ENCODE results near the gene OTUB2. TPM values are rescaled to one million over a fixed set of nuclear protein-coding genes. Genes with fewer than 3 reads are reported as not detected.

OTUB2 gene
- total RNA-seq, 4 donors from 2014 or later: 2.1 to 10.3 (median 7.4) TPM

DNA sequence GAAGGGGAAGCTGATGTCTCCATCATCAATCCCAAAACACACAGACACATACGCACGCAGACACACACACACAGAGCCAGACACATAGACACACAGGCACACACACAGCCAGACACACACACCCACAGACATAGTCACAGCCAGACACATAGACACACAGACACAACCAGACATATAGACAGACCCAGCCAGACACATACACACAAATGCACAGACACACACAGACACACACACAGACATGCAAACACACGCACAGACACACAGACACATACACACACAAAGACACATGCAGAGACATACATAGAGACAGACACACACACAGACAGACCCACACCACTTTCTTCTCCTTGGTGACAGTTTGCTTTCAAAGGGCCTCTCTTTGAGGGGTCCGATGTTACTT is 22.7 kb upstream of the OTUB2 start:
- no peak overlapping the region for H3K27ac ChIP-seq
- DNase-seq: no peak
- intact Hi-C loops (cut with DNase I): loop anchor here (5.0 kb wide), 1 partner anchor 66 kb away; no protein-coding TSS in a partner anchor
- H3K36me3 ChIP-seq: no peaks in the 10 kb centered on the region
- no peak overlapping the region for H3K4me3 ChIP-seq
- H3K4me1 ChIP-seq: peaks cover 0 to 15% (median 12%) of the 10 kb centered on the region in 3 donors
- TF ChIP-seq, protein P1, sequence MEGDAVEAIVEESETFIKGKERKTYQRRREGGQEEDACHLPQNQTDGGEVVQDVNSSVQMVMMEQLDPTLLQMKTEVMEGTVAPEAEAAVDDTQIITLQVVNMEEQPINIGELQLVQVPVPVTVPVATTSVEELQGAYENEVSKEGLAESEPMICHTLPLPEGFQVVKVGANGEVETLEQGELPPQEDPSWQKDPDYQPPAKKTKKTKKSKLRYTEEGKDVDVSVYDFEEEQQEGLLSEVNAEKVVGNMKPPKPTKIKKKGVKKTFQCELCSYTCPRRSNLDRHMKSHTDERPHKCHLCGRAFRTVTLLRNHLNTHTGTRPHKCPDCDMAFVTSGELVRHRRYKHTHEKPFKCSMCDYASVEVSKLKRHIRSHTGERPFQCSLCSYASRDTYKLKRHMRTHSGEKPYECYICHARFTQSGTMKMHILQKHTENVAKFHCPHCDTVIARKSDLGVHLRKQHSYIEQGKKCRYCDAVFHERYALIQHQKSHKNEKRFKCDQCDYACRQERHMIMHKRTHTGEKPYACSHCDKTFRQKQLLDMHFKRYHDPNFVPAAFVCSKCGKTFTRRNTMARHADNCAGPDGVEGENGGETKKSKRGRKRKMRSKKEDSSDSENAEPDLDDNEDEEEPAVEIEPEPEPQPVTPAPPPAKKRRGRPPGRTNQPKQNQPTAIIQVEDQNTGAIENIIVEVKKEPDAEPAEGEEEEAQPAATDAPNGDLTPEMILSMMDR (IDR thresholded peaks at IDR 0.05): no peak
- TF ChIP-seq POLR2A (IDR thresholded peaks at IDR 0.05): no peak
- peaks cover 0 to 51% (median 2%) of the 10 kb centered on the region in 4 donors for H3K27me3 ChIP-seq
- 93 to 100% methylated on average over 2 to 3 of the region's 4 CpGs for WGBS, 2 donors
- H3K9me3 ChIP-seq: no peaks in the 10 kb centered on the region

DNA sequence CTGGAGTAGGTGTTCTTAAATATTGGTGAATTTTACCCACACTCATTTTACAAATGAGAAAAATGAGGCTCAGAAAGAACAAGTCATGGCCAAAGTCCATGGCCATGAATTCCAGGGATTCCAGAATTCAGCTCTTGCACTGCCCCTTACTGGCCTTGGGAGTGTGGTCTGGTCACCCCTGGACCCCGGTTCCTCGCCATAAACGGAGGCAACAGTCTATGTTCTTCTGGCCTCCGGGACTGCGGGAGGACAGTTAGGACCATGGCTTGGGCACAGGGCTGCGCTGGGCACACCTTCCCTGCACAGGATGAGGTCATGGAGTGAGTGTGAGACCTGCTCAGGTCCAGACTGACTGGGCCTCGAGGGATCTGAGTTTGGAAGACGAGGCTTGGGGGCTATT is 22.1 kb upstream of the OTUB2 start:
- WGBS, 2 donors: no CpG with 5 or more reads among the region's 8 CpGs
- Histone ChIP-seq H3K4me1 (peaks cover 0 to 15% (median 12%) of the 10 kb centered on the region in 3 donors), H3K4me3 (no peak overlapping the region), H3K36me3 (no peaks in the 10 kb centered on the region), H3K27me3 (peaks cover 0 to 57% (median 2%) of the 10 kb centered on the region in 4 donors), H3K27ac (no peak overlapping the region), H3K9me3 (no peaks in the 10 kb centered on the region)
- TF ChIP-seq, protein P1 (IDR thresholded peaks at IDR 0.05): no peak
- TF ChIP-seq POLR2A (IDR thresholded peaks at IDR 0.05): no peak
- intact Hi-C loops (cut with DNase I): loop anchor here (5.0 kb wide), 1 partner anchor 67 kb away; no protein-coding TSS in a partner anchor
- DNase-seq: no peak

DNA sequence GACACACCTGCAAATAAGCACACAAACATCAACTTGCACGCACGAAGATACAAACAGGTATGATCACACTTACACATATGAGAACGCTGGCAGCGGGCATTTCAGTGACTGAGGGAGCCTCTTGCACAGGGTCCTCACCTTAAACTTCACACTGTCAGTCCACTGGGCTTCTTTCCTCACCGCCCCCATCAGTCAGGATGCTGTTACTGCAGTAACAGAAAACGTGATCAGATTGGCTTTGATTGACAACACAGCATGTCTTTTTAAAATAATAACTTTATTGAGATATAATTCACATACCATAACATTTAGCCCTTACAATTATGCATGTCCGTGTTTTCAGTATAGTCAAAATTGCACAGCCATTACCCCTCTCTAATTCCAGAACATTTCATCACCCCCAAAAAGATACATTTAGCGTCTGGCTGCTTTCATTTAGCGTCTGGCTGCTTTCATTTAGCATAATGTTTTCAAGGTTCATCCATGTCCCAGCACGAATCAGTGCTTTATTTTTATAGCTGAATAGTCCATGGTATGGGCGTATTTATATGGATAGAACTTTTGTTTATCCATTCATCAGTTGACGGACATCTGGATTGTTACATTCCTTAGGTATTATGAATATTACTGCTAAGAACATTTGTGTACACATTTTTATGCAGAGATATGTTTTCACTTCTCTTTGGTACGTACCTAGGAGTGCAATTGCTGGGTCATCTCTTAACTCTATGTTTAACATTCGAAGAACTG is 20.6 kb upstream of the OTUB2 start:
- H3K4me3 ChIP-seq: no peak overlapping the region
- no peaks in the 10 kb centered on the region for H3K9me3 ChIP-seq
- WGBS, 2 donors: 32 to 45% methylated on average over 14 of the region's 14 CpGs
- TF ChIP-seq, protein P1 (IDR thresholded peaks at IDR 0.05): peak in 2 of 6 experiments; percentile 34 to 39
- no peak for TF ChIP-seq POLR2A (IDR thresholded peaks at IDR 0.05)
- H3K36me3 ChIP-seq: no peaks in the 10 kb centered on the region
- intact Hi-C loops (cut with DNase I): no loop called here
- H3K4me1 ChIP-seq: peaks cover 0 to 30% (median 18%) of the 10 kb centered on the region in 3 donors
- no peak overlapping the region for H3K27ac ChIP-seq
- peaks cover 0 to 55% (median 2%) of the 10 kb centered on the region in 4 donors for H3K27me3 ChIP-seq
- no peak for DNase-seq

DNA sequence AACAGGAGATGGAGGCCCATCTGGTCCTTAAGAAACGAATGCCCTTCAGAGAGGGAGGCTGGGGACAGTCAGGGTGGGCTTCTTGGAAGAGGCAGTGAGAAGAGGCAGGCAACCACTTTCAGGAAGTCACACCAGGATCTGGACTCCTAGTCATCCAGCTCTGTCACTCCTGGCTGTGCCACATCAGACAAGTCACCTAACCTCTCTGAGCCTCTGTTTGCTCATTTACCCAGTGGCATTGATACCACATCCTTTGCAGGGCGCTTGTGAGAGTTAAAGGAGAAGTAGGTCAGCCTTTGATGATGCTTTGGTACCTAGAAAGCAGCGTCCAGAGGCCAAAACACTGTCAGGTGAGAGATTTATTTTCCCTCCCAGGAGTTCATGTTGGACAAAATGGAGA is 17.9 kb upstream of the OTUB2 start:
- Histone ChIP-seq H3K4me1 (peaks cover 0 to 25% (median 6%) of the 10 kb centered on the region in 3 donors), H3K9me3 (no peaks in the 10 kb centered on the region), H3K27me3 (peaks cover 0 to 44% (median 0%) of the 10 kb centered on the region in 4 donors), H3K4me3 (no peak overlapping the region), H3K36me3 (no peaks in the 10 kb centered on the region), H3K27ac (no peak overlapping the region)
- no peak for DNase-seq
- intact Hi-C loops (cut with DNase I): no loop called here
- no peak for TF ChIP-seq POLR2A (IDR thresholded peaks at IDR 0.05)
- TF ChIP-seq, protein P1 (IDR thresholded peaks at IDR 0.05): no peak
- 48 to 61% methylated on average over 2 to 3 of the region's 3 CpGs for WGBS, 2 donors

DNA sequence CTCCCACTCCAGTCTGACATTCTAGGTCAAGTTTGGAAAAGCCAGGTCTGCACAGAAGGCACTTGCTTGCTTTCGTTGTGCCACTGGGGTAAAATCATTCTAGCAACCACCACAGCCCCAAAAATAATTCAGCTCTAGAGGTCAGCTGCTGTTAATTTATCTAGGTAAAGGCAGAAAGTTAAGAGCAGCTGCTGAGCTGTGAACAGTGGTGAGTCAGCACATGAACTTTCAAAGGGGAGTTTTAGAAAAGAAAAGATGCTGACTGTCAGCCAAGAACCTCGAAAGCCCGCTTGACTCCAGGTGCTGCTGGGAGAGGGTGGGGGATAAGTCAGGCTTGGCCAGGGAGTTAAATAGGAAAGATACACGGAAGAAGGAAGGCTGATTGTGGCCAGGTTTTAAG is 16.4 kb upstream of the OTUB2 start:
- Histone ChIP-seq H3K4me1 (peaks cover 0 to 29% (median 6%) of the 10 kb centered on the region in 3 donors), H3K4me3 (no peak overlapping the region), H3K27ac (no peak overlapping the region), H3K36me3 (no peaks in the 10 kb centered on the region), H3K9me3 (no peaks in the 10 kb centered on the region), H3K27me3 (peaks cover 0 to 35% (median 0%) of the 10 kb centered on the region in 4 donors)
- TF ChIP-seq, protein P1 (IDR thresholded peaks at IDR 0.05): no peak
- TF ChIP-seq POLR2A (IDR thresholded peaks at IDR 0.05): no peak
- 14 to 24% methylated on average over 4 of the region's 4 CpGs for WGBS, 2 donors
- DNase-seq: no peak
- intact Hi-C loops (cut with DNase I): no loop called here

Data from esophagus squamous epithelium (tissue), 5 donors.